Keratinocyte (primary cell): Measurements from ENCODE around the gene B4GALT4. TPM values are rescaled to one million over a fixed set of nuclear protein-coding genes. Genes with fewer than 3 reads are reported as not detected.

Experiments used
- DNase-seq: peaks from one replicate; pipeline ENCODE4 v3.0.0-alpha.2; 2011; ENCODE audit warnings: low read depth, missing footprints, low spot score
- FAIRE-seq: peaks from 2 replicates; lab custom pipeline; 2011; peaks lifted over from hg19 to GRCh38; lab: Jason Lieb, UNC
- H2AFZ ChIP-seq: 2 replicates; pipeline ENCODE4 v1.6.0; 2012; ENCODE audit warnings: low read length, control low read depth, inconsistent platforms; ENCODE audit not compliant: control insufficient read depth
- H3K27ac ChIP-seq: 2 replicates; pipeline ENCODE4 v1.5.1; 2011; ENCODE audit warnings: low read length; ENCODE audit not compliant: control insufficient read depth, insufficient read depth
- H3K27me3 ChIP-seq: 3 replicates; pipeline ENCODE4 v1.6.0; 2011; ENCODE audit warnings: low read length; ENCODE audit not compliant: control insufficient read depth, insufficient read depth; ENCODE audit errors: extremely low read depth
- H3K36me3 ChIP-seq, 2 experiments: 2 replicates in 1 of 2; 3 replicates in 1 of 2; pipeline ENCODE4 v1.5.1; 2011; ENCODE audit warnings: low read length in 2 of 2, mild to moderate bottlenecking in 1 of 2; ENCODE audit not compliant: control insufficient read depth in 2 of 2, insufficient read depth in 2 of 2; ENCODE audit errors: extremely low read depth in 1 of 2
- H3K4me1 ChIP-seq: 3 replicates; pipeline ENCODE4 v1.5.1; 2011; ENCODE audit warnings: low read length; ENCODE audit not compliant: control insufficient read depth, insufficient read depth; ENCODE audit errors: extremely low read depth
- H3K4me2 ChIP-seq: 3 replicates; pipeline ENCODE4 v1.6.0; 2011; ENCODE audit warnings: low read depth, low read length; ENCODE audit not compliant: control insufficient read depth, insufficient read depth; ENCODE audit errors: extremely low read depth
- H3K4me3 ChIP-seq, 3 experiments: fragments of 200-600 bp in 1 of 3; sonication (generic) in 1 of 3; 2 replicates in 2 of 3; 3 replicates in 1 of 3; pipeline ENCODE4 v1.5.1; 2011 to 2016; ENCODE audit warnings: low read length in 3 of 3, mild to moderate bottlenecking in 3 of 3, control low read depth in 2 of 3, inconsistent platforms in 1 of 3, low read depth in 1 of 3, mixed read lengths in 1 of 3, mixed run types in 1 of 3, moderate library complexity in 1 of 3; ENCODE audit not compliant: control insufficient read depth in 2 of 3, insufficient read depth in 2 of 3; ENCODE audit errors: extremely low read depth in 1 of 3
- H3K79me2 ChIP-seq: 2 replicates; pipeline ENCODE4 v1.6.0; 2012; ENCODE audit warnings: low read length; ENCODE audit not compliant: control insufficient read depth, insufficient read depth
- H3K9ac ChIP-seq: 3 replicates; pipeline ENCODE4 v1.6.0; 2011; ENCODE audit warnings: low read length; ENCODE audit not compliant: control insufficient read depth, insufficient read depth; ENCODE audit errors: extremely low read depth
- H3K9me1 ChIP-seq: 3 replicates; pipeline ENCODE4 v1.6.0; 2011; ENCODE audit warnings: low read length; ENCODE audit not compliant: control insufficient read depth, insufficient read depth; ENCODE audit errors: extremely low read depth
- H3K9me3 ChIP-seq: 2 replicates; pipeline ENCODE4 v1.5.1; 2012; ENCODE audit warnings: low read depth, low read length; ENCODE audit not compliant: control insufficient read depth
- H4K20me1 ChIP-seq: 3 replicates; pipeline ENCODE4 v1.6.0; 2011; ENCODE audit warnings: low read length; ENCODE audit not compliant: control insufficient read depth, insufficient read depth; ENCODE audit errors: extremely low read depth
- EZH2 ChIP-seq: IDR thresholded peaks from one replicate; pipeline ENCODE4 v1.6.1; 2012; ENCODE audit warnings: inconsistent platforms, mild to moderate bottlenecking, low read length, moderate library complexity
- dilution Hi-C: fragments of 300-500 bp; cut with MboI; formaldehyde crosslinking; loops from one replicate; pipeline ENCODE4 v1.7.0; 2020; ENCODE audit warnings: low sequenced_read_pairs; ENCODE audit not compliant: extremely low pct_ligation_motif_present
- polyA plus RNA-seq, 5 experiments: library from polyadenylated mRNA; depleted of rRNA in 3 of 5; stranded (reverse) in 3 of 5; stranded (forward) in 1 of 5; unstranded in 1 of 5; fragments of >200 nt; gene quantifications; 1 replicate in 1 of 5; 2 replicates in 3 of 5; 3 replicates in 1 of 5; pipeline versions ENCODE4 v1.2.1 to v1.2.3, GENCODE V29; 2011 to 2012; ENCODE audit warnings: missing spikeins in 2 of 5, low read depth in 1 of 5, low replicate concordance in 1 of 5
- TF ChIP-seq, protein P1 (sequence below), 3 experiments: IDR thresholded peaks in 1 of 3; conservative IDR thresholded peaks in 1 of 3; optimal IDR thresholded peaks in 1 of 3; 2 replicates in 2 of 3; 3 replicates in 1 of 3; pipeline versions ENCODE3 to v1.5.1; 2011; ENCODE audit warnings: low read length in 3 of 3, mild to moderate bottlenecking in 3 of 3, moderate library complexity in 2 of 3, control low read depth in 1 of 3, inconsistent platforms in 1 of 3; ENCODE audit not compliant: insufficient read depth in 2 of 3; ENCODE audit errors: extremely low read depth in 1 of 3

Gene B4GALT4
- polyA plus RNA-seq, 1 donor (not counting 4 experiments of a cell fraction or from before 2014, with no cell fraction given) = 43.3 TPM

DNA sequence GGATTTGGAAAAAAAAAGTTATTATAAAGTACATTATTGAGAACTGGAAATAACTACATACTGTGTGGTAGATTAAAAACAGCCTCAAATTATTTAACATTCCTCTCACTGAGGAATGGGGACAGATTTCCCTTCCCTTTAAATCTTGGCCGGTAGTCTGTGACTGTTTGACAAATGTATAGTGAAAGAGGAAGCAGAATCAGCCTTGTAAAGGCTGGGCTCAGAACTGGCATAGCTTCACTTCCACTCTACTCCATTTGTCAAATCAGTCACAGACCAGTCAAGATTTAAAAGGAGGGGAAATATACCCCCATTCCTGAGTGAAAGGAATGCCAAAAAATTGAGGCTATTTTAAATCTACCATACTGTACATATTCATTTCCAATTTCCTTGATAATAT, 18.2 kb upstream of the B4GALT4 start:
- Histone ChIP-seq H3K27me3 (no peaks in the 10 kb centered on the region), H3K4me1 (peaks cover 12% of the 10 kb centered on the region), H3K36me3 (no peaks in the 10 kb centered on the region), H3K9me3 (no peaks in the 10 kb centered on the region), H3K79me2 (no peaks in the 10 kb centered on the region), H3K27ac (no peak overlapping the region), H2AFZ (no peak overlapping the region), H3K9me1 (no peaks in the 10 kb centered on the region), H3K4me3 (no peak overlapping the region), H3K9ac (no peak overlapping the region), H3K4me2 (no peak overlapping the region), H4K20me1 (no peaks in the 10 kb centered on the region)
- no peak for FAIRE-seq
- dilution Hi-C loops = no loop called here
- no peak for DNase-seq
- no peak for TF ChIP-seq EZH2
- TF ChIP-seq, protein P1, sequence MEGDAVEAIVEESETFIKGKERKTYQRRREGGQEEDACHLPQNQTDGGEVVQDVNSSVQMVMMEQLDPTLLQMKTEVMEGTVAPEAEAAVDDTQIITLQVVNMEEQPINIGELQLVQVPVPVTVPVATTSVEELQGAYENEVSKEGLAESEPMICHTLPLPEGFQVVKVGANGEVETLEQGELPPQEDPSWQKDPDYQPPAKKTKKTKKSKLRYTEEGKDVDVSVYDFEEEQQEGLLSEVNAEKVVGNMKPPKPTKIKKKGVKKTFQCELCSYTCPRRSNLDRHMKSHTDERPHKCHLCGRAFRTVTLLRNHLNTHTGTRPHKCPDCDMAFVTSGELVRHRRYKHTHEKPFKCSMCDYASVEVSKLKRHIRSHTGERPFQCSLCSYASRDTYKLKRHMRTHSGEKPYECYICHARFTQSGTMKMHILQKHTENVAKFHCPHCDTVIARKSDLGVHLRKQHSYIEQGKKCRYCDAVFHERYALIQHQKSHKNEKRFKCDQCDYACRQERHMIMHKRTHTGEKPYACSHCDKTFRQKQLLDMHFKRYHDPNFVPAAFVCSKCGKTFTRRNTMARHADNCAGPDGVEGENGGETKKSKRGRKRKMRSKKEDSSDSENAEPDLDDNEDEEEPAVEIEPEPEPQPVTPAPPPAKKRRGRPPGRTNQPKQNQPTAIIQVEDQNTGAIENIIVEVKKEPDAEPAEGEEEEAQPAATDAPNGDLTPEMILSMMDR (optimal IDR thresholded peaks at IDR 0.05 in 1 of 3, IDR thresholded peaks at IDR 0.05 in 1 of 3, conservative IDR thresholded peaks at IDR 0.05 in 1 of 3; ENCODE audit: extremely low read depth in 1 of 3, insufficient read depth in 2 of 3, low read length in 3 of 3) = no peak

DNA sequence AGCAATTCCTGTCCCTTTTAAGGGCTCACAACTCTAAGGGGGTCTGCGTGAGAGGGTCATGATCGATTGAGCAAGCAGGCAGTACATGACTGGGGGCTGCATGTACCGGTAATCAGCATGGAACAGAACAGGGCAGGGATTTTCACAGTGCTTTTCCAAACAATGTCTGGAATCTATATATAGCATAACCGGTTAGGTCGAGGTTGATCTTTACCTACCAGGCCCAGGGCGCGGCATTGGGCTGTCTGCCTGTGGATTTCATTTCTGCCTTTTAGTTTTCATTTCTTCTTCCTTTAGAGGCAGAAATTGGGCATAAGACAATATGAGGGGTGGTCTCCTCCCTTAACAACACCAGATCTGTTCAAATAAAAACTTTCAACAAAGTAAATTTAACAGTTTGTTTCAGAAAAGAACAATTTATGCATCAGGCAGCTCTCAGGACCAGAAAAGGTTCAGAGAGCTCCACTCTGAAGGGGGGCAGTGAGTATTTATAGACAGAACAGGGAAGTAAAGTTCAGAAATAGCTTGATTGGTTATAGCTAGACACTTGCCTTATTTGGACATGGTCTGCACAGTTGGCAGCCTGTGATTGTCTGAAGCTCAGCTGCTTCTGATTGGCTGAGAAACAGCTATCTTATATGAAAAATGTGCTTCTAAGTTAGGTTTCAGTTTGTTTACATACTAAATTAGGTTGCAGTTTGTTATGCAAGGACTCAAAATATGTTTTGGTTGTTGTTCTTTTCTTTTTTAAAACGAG, 17.2 kb upstream of the B4GALT4 start:
- H4K20me1 ChIP-seq = no peaks in the 10 kb centered on the region
- peak overlapping the region; percentile 85 for H2AFZ ChIP-seq
- H3K27me3 ChIP-seq = no peaks in the 10 kb centered on the region
- no peak overlapping the region for H3K4me3 ChIP-seq
- dilution Hi-C loops = no loop called here
- TF ChIP-seq, protein P1 (optimal IDR thresholded peaks at IDR 0.05 in 1 of 3, IDR thresholded peaks at IDR 0.05 in 1 of 3, conservative IDR thresholded peaks at IDR 0.05 in 1 of 3; ENCODE audit: extremely low read depth in 1 of 3, insufficient read depth in 2 of 3, low read length in 3 of 3) = no peak
- TF ChIP-seq EZH2 = no peak
- peaks cover 12% of the 10 kb centered on the region for H3K4me1 ChIP-seq
- no peaks in the 10 kb centered on the region for H3K9me1 ChIP-seq
- no peak overlapping the region for H3K9ac ChIP-seq
- no peak overlapping the region for H3K27ac ChIP-seq
- DNase-seq = no peak
- H3K9me3 ChIP-seq = no peaks in the 10 kb centered on the region
- H3K4me2 ChIP-seq = peak overlapping the region; percentile 64
- no peaks in the 10 kb centered on the region for H3K79me2 ChIP-seq
- H3K36me3 ChIP-seq = no peaks in the 10 kb centered on the region
- peak; percentile 9 for FAIRE-seq
